ENCODE data around the gene TMEM238.
"Not testable (repeated sequence)": the region's sequence is repeated elsewhere in the genome, so short reads cannot be mapped to it uniquely, and the experiment has no call there.

TMEM238 gene

GRCh38 chr19:55340784-55341147, 43.3 kb downstream of the TMEM238 start:
- DNase-seq (ENCODE audit: extremely low read depth, insufficient read length) = no peak
- Histone ChIP-seq H3K36me3 (ENCODE audit: control insufficient read depth, insufficient read depth, low read length) (no peaks in the 10 kb centered on the region; the same call in none of the 2 replicates), H3K4me3 (replicated peaks; ENCODE audit: low read depth, low read length) (peak overlapping the region; percentile 71), H3K27me3 (replicated peaks; ENCODE audit: control insufficient read depth, insufficient read depth, low read length) (no peaks in the 10 kb centered on the region)
- peak; percentile 31 for TF ChIP-seq CTCF (IDR thresholded peaks at IDR 0.05; ENCODE audit: insufficient read depth, low read length, poor library complexity, severe bottlenecking)

- Histone ChIP-seq H3K27me3 (replicated peaks; ENCODE audit: control insufficient read depth, insufficient read depth, low read length) (no peaks in the 10 kb centered on the region), H3K4me3 (replicated peaks; ENCODE audit: low read depth, low read length) (peak overlapping the region; percentile 71), H3K36me3 (ENCODE audit: control insufficient read depth, insufficient read depth, low read length) (no peaks in the 10 kb centered on the region; the same call in none of the 2 replicates)
- no peak for TF ChIP-seq CTCF (IDR thresholded peaks at IDR 0.05; ENCODE audit: insufficient read depth, low read length, poor library complexity, severe bottlenecking)
- no peak for DNase-seq (ENCODE audit: extremely low read depth, insufficient read length)
Measured at GRCh38 chr19:55339889-55340783, 44.0 kb downstream of the TMEM238 start.

- H3K27me3 ChIP-seq (replicated peaks; ENCODE audit: control insufficient read depth, insufficient read depth, low read length) = no peaks in the 10 kb centered on the region
- H3K4me3 ChIP-seq (replicated peaks; ENCODE audit: low read depth, low read length) = peak within 1 kb of the TSS; percentile 71
- no peak for TF ChIP-seq CTCF (IDR thresholded peaks at IDR 0.05; ENCODE audit: insufficient read depth, low read length, poor library complexity, severe bottlenecking)
- DNase-seq (ENCODE audit: extremely low read depth, insufficient read length) = peak; percentile 100
- no peaks in the 10 kb centered on the region; the same call in none of the 2 replicates for H3K36me3 ChIP-seq (ENCODE audit: control insufficient read depth, insufficient read depth, low read length)
Measured at GRCh38 chr19:55339105-55339888, 44.8 kb downstream of the TMEM238 start, which contains the start of gene KMT5C. Gene KMT5C, plus strand, starts transcription at chr19:55339876. Its CDS starts 2,061 bp downstream, at chr19:55341937.

- no peaks in the 10 kb centered on the region for H3K36me3 ChIP-seq (ENCODE audit: control insufficient read depth, insufficient read depth, low read length)
- DNase-seq (ENCODE audit: extremely low read depth, insufficient read length) = no peak
- H3K27me3 ChIP-seq (replicated peaks; ENCODE audit: control insufficient read depth, insufficient read depth, low read length) = no peaks in the 10 kb centered on the region
- no peak for TF ChIP-seq CTCF (IDR thresholded peaks at IDR 0.05; ENCODE audit: insufficient read depth, low read length, poor library complexity, severe bottlenecking)
- no peak overlapping the region for H3K4me3 ChIP-seq (replicated peaks; ENCODE audit: low read depth, low read length)
Measured at GRCh38 chr19:55336101-55336500, 48.0 kb downstream of the TMEM238 start.

GRCh38 chr19:55333870-55334269, 50.2 kb downstream of the TMEM238 start:
- no peaks in the 10 kb centered on the region for H3K36me3 ChIP-seq (ENCODE audit: control insufficient read depth, insufficient read depth, low read length)
- H3K4me3 ChIP-seq (replicated peaks; ENCODE audit: low read depth, low read length) = no peak overlapping the region
- no peaks in the 10 kb centered on the region for H3K27me3 ChIP-seq (replicated peaks; ENCODE audit: control insufficient read depth, insufficient read depth, low read length)
- no peak for DNase-seq (ENCODE audit: extremely low read depth, insufficient read length)
- no peak for TF ChIP-seq CTCF (IDR thresholded peaks at IDR 0.05; ENCODE audit: insufficient read depth, low read length, poor library complexity, severe bottlenecking)

GRCh38 chr19:55329791-55330190, 54.3 kb downstream of the TMEM238 start:
- not testable (repeated sequence) for H3K27me3 ChIP-seq (replicated peaks; ENCODE audit: control insufficient read depth, insufficient read depth, low read length); H3K36me3 ChIP-seq (ENCODE audit: control insufficient read depth, insufficient read depth, low read length); H3K4me3 ChIP-seq (replicated peaks; ENCODE audit: low read depth, low read length); DNase-seq (ENCODE audit: extremely low read depth, insufficient read length)

Data from GM06990 (cell line).